BE2C (cell line): Measurements from ENCODE around the gene VEGFA.

Experiments
- DNase-seq: peaks from one replicate; pipeline ENCODE4 v3.0.0-alpha.2; 2020
- H3K27me3 ChIP-seq: fragments of 250-450 bp; sonication (Bioruptor Pico); 2 replicates; pipeline ENCODE4 v1.5.1; 2020; ENCODE audit warnings: mild to moderate bottlenecking
- H3K36me3 ChIP-seq: fragments of 250-450 bp; sonication (Bioruptor Pico); 2 replicates; pipeline ENCODE4 v1.5.1; 2020; ENCODE audit warnings: mild to moderate bottlenecking
- H3K4me1 ChIP-seq: fragments of 250-450 bp; sonication (Bioruptor Pico); 2 replicates; pipeline ENCODE4 v1.5.1; 2020
- H3K4me3 ChIP-seq: 2 replicates; pipeline ENCODE4 v1.5.1; 2011; ENCODE audit warnings: low read depth, low read length
- H3K9me3 ChIP-seq: fragments of 250-450 bp; sonication (Bioruptor Pico); 2 replicates; pipeline ENCODE4 v1.5.1; 2020
- CTCF ChIP-seq: IDR thresholded peaks from 2 replicates; pipeline ENCODE4 v1.5.1; 2012; ENCODE audit warnings: mild to moderate bottlenecking, low read depth, low read length

The VEGFA gene

GRCh38 chr6:43771858-43772680 is 2.1 kb downstream of the VEGFA start:
- peak; percentile 76 for DNase-seq
- Histone ChIP-seq H3K4me3 (peak overlapping the region; percentile 98), H3K27me3 (no peaks in the 10 kb centered on the region), H3K36me3 (peaks cover 59% of the 10 kb centered on the region), H3K4me1 (peaks cover 22% of the 10 kb centered on the region), H3K9me3 (no peaks in the 10 kb centered on the region)
- no peak for TF ChIP-seq CTCF

- peaks cover 65% of the 10 kb centered on the region for H3K36me3 ChIP-seq
- H3K4me1 ChIP-seq: peaks cover 22% of the 10 kb centered on the region
- H3K27me3 ChIP-seq: no peaks in the 10 kb centered on the region
- no peak for TF ChIP-seq CTCF
- no peaks in the 10 kb centered on the region for H3K9me3 ChIP-seq
- peak overlapping the region; percentile 98 for H3K4me3 ChIP-seq
- DNase-seq: peak; percentile 56
Measured at GRCh38 chr6:43772681-43773049, 2.7 kb downstream of the VEGFA start.

GRCh38 chr6:43773050-43773979 is 3.3 kb downstream of the VEGFA start:
- Histone ChIP-seq H3K36me3 (peaks cover 71% of the 10 kb centered on the region), H3K4me3 (peak overlapping the region; percentile 98), H3K27me3 (no peaks in the 10 kb centered on the region), H3K9me3 (no peaks in the 10 kb centered on the region), H3K4me1 (peaks cover 22% of the 10 kb centered on the region)
- peak; percentile 76 for DNase-seq
- TF ChIP-seq CTCF: peak; percentile 88

GRCh38 chr6:43773980-43774775 is 4.2 kb downstream of the VEGFA start:
- TF ChIP-seq CTCF: no peak
- Histone ChIP-seq H3K36me3 (peaks cover 80% of the 10 kb centered on the region), H3K4me3 (peak overlapping the region; percentile 98), H3K9me3 (no peaks in the 10 kb centered on the region), H3K4me1 (peaks cover 23% of the 10 kb centered on the region), H3K27me3 (no peaks in the 10 kb centered on the region)
- DNase-seq: no peak

- Histone ChIP-seq H3K4me1 (peaks cover 25% of the 10 kb centered on the region), H3K4me3 (peak overlapping the region; percentile 98), H3K36me3 (peaks cover 88% of the 10 kb centered on the region), H3K9me3 (no peaks in the 10 kb centered on the region), H3K27me3 (no peaks in the 10 kb centered on the region)
- TF ChIP-seq CTCF: peak; percentile 82
- peak; percentile 75 for DNase-seq
Measured at GRCh38 chr6:43774776-43775534, 4.9 kb downstream of the VEGFA start.
